Testis (tissue), 2 donors: ENCODE results near the gene COPG2.
"Not testable (repeated sequence)": the region's sequence is repeated elsewhere in the genome, so short reads cannot be mapped to it uniquely, and the experiment has no call there.

Experiments
- POLR2A ChIP-seq: fragments of 450-650 bp; IDR thresholded peaks from one replicate; pipeline ENCODE4 v1.6.1; 2017; ENCODE audit warnings: antibody characterized with exemption, mild to moderate bottlenecking, moderate library complexity
- TF ChIP-seq, protein P1 (sequence below), 3 experiments: fragments of 450-650 bp in 2 of 3; fragments of 200-600 bp in 1 of 3; sonication (generic) in 1 of 3; IDR thresholded peaks; one replicate each; pipeline ENCODE4 v1.5.1; 2016 to 2019; ENCODE audit warnings: antibody characterized with exemption in 3 of 3, mild to moderate bottlenecking in 2 of 3, moderate library complexity in 1 of 3

DNA sequence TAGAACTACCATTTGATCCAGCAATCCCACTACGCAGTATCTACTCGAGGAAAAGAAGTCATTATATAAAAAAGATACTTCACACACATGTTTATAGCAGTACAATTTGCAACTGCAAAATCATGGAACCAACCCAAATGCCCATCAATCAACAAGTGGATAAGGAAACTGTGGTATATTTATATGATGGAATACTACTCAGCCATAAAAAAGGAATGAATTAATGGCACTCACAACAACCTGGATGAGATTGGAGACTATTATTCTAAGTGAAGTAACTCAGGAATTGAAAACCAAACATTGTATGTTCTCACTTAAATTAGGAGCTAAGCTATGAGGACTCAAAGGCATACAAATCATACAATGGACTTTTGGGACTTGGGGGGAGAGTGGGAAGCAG, 82.6 kb downstream of the COPG2 start:
- TF ChIP-seq, protein P1, sequence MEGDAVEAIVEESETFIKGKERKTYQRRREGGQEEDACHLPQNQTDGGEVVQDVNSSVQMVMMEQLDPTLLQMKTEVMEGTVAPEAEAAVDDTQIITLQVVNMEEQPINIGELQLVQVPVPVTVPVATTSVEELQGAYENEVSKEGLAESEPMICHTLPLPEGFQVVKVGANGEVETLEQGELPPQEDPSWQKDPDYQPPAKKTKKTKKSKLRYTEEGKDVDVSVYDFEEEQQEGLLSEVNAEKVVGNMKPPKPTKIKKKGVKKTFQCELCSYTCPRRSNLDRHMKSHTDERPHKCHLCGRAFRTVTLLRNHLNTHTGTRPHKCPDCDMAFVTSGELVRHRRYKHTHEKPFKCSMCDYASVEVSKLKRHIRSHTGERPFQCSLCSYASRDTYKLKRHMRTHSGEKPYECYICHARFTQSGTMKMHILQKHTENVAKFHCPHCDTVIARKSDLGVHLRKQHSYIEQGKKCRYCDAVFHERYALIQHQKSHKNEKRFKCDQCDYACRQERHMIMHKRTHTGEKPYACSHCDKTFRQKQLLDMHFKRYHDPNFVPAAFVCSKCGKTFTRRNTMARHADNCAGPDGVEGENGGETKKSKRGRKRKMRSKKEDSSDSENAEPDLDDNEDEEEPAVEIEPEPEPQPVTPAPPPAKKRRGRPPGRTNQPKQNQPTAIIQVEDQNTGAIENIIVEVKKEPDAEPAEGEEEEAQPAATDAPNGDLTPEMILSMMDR (IDR thresholded peaks at IDR 0.05), result not testable (repeated sequence)
- not testable (repeated sequence) for TF ChIP-seq POLR2A
